ENCODE data around the gene ZBTB16. TPM values are rescaled to one million over a fixed set of nuclear protein-coding genes. Genes with fewer than 3 reads are reported as not detected.

The ZBTB16 gene
- total and polyA plus RNA-seq, 2 donors (not counting 3 experiments of a cell fraction or from before 2014, with no cell fraction given) = 9.8 to 20.3 TPM

DNA sequence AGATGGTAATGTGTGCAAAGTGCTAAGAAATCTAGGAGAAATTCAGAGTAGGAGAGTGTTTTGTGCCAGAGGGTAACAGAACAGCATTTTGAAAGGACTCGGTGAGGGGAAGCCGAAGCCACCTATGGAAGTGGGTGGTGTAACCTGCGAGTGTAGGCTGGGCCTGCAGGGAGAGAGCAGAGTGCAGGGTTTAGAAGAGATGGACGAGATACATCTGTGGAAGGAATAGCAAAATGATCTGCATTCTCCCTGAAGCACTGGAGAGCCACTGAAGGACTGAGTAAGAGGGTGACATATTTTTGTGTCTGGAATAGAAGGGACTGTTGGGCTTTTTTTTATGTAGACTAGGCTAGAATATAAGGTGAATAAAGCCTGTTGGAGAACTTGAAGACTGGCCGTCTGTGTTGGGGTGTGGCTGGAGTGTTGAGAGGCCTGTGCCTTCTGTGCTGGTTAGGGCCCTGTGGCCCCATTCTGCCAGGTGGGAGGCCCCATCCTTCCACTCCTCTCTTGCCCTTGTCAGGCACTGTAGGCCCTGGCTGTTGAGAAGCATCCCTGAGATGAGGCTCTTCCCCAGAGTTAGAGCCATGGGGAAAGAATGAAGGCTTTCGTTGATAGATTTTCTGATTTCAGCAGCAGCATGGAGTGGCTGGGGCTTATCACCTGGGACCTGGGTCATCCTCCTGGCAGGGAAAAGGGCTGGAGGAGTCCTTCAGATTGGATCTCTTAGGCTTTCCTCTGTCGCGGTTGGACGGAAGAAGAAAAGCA is 102.2 kb downstream of the ZBTB16 start:
- DNase-seq (ENCODE audit: low read depth, low spot score) (no peak), FAIRE-seq (no peak)
- Histone ChIP-seq H3K9ac (replicated peaks; ENCODE audit: extremely low read depth, insufficient read depth, low read length) (peak overlapping the region; percentile 78), H3K4me1 (ENCODE audit: control insufficient read depth, extremely low read depth, insufficient read depth, low read length) (peaks cover 68% of the 10 kb centered on the region), H3K79me2 (ENCODE audit: control insufficient read depth, insufficient read depth, low read length) (peaks cover 7% of the 10 kb centered on the region), H3K4me3 (replicated peaks in 1 of 3; ENCODE audit: insufficient read depth in 1 of 3, low read depth in 1 of 3, low read length in 3 of 3) (no peak overlapping the region), H3K9me1 (replicated peaks; ENCODE audit: control insufficient read depth, extremely low read depth, insufficient read depth, low read length) (no peaks in the 10 kb centered on the region), H3K9me3 (replicated peaks; ENCODE audit: control insufficient read depth, insufficient read depth, low read length) (no peaks in the 10 kb centered on the region), H3K4me2 (ENCODE audit: insufficient read depth, low read length) (no peak overlapping the region), H4K20me1 (replicated peaks; ENCODE audit: control insufficient read depth, extremely low read depth, insufficient read depth, low read length) (no peaks in the 10 kb centered on the region), H2AFZ (ENCODE audit: low read depth, low read length) (no peak overlapping the region), H3K27me3 (ENCODE audit: control insufficient read depth in 2 of 2, insufficient read depth in 2 of 2, low read length in 2 of 2) (no peaks in the 10 kb centered on the region), H3K27ac (ENCODE audit: insufficient read depth, low read depth, low read length) (peak overlapping the region; percentile 91), H3K36me3 (ENCODE audit: control insufficient read depth in 2 of 2, extremely low read depth in 1 of 2, insufficient read depth in 2 of 2, low read length in 2 of 2) (peaks cover 0 to 2% of the 10 kb centered on the region in 2 experiments)
- TF ChIP-seq CTCF (IDR thresholded peaks at IDR 0.05; ENCODE audit: extremely low read depth in 1 of 2, insufficient read depth in 1 of 2, low read depth in 1 of 2, low read length in 2 of 2) (no peak), GATA2 (IDR thresholded peaks at IDR 0.05; ENCODE audit: insufficient read depth, insufficient read length, low read depth, low read length) (no peak)
- intact Hi-C loops (cut with micrococcal nuclease) = loop anchor here (10.0 kb wide), 1 partner anchor 777 kb away; the partner anchor contains the start of gene ANKK1
- BruUV-seq (replicated peaks) = no TSS peak
- dilution Hi-C loops (cut with MboI; ENCODE audit: extremely low pct_ligation_motif_present, low sequenced_read_pairs) = no loop called here
- CTCF ChIA-PET = interaction anchor here (1.2 to 3.6 kb wide), 9 partner anchors 10 to 134 kb away, joined by 4 to 35 read pairs (median 5); no protein-coding TSS in a partner anchor
- POLR2A ChIA-PET = interaction anchor here (1.2 to 1.9 kb wide), 2 partner anchors 17 to 134 kb away, joined by 4 to 11 read pairs; partner anchors contain the start of gene NNMT

- H4K20me1 ChIP-seq (replicated peaks; ENCODE audit: control insufficient read depth, extremely low read depth, insufficient read depth, low read length) = no peaks in the 10 kb centered on the region
- H3K27ac ChIP-seq (ENCODE audit: insufficient read depth, low read depth, low read length) = peak overlapping the region; percentile 91
- peak; percentile 96 for FAIRE-seq
These were observed 103.2 kb downstream of the ZBTB16 start for GRCh38 chr11:114162719-114163123.

More at GRCh38 chr11:114162719-114163123, 103.2 kb downstream of the ZBTB16 start:
- BruUV-seq (replicated peaks) = no TSS peak
- Histone ChIP-seq H3K79me2 (ENCODE audit: control insufficient read depth, insufficient read depth, low read length) (peaks cover 7% of the 10 kb centered on the region), H3K9me1 (replicated peaks; ENCODE audit: control insufficient read depth, extremely low read depth, insufficient read depth, low read length) (no peaks in the 10 kb centered on the region), H2AFZ (ENCODE audit: low read depth, low read length) (no peak overlapping the region), H3K4me2 (ENCODE audit: insufficient read depth, low read length) (peak overlapping the region; percentile 42), H3K9me3 (replicated peaks; ENCODE audit: control insufficient read depth, insufficient read depth, low read length) (no peaks in the 10 kb centered on the region), H3K4me3 (replicated peaks in 1 of 3; ENCODE audit: insufficient read depth in 1 of 3, low read depth in 1 of 3, low read length in 3 of 3) (no peak overlapping the region), H3K27me3 (ENCODE audit: control insufficient read depth in 2 of 2, insufficient read depth in 2 of 2, low read length in 2 of 2) (no peaks in the 10 kb centered on the region), H3K4me1 (ENCODE audit: control insufficient read depth, extremely low read depth, insufficient read depth, low read length) (peaks cover 79% of the 10 kb centered on the region), H3K9ac (replicated peaks; ENCODE audit: extremely low read depth, insufficient read depth, low read length) (peak overlapping the region; percentile 78), H3K36me3 (ENCODE audit: control insufficient read depth in 2 of 2, extremely low read depth in 1 of 2, insufficient read depth in 2 of 2, low read length in 2 of 2) (no peaks in the 10 kb centered on the region)
- CTCF ChIA-PET = interaction anchor here (1.2 to 2.4 kb wide), 12 partner anchors 8 to 135 kb away, joined by 3 to 16 read pairs (median 5); no protein-coding TSS in a partner anchor
- POLR2A ChIA-PET = interaction anchor here (1.2 to 1.9 kb wide), 2 partner anchors 16 to 133 kb away, joined by 4 to 11 read pairs; partner anchors contain the start of gene NNMT
- peak; percentile 99 for DNase-seq (ENCODE audit: low read depth, low spot score)
- intact Hi-C loops (cut with micrococcal nuclease) = loop anchor here (1.0 to 10.0 kb wide), 3 partner anchors 81 to 778 kb away; partner anchors contain the start of genes ANKK1 and NNMT
- dilution Hi-C loops (cut with MboI; ENCODE audit: extremely low pct_ligation_motif_present, low sequenced_read_pairs) = no loop called here
- TF ChIP-seq EZH2 (IDR thresholded peaks at IDR 0.05; ENCODE audit: borderline replicate concordance, low read depth, low read length, severe bottlenecking) (no peak), GATA2 (IDR thresholded peaks at IDR 0.05; ENCODE audit: insufficient read depth, insufficient read length, low read depth, low read length) (peak; percentile 55), MYC (IDR thresholded peaks at IDR 0.05; ENCODE audit: low read depth, low read length) (no peak), POLR2A (IDR thresholded peaks at IDR 0.05; ENCODE audit: low read depth, low read length) (peak; percentile 72), FOS (IDR thresholded peaks at IDR 0.05; ENCODE audit: borderline replicate concordance, insufficient read depth, low read length) (no peak), CTCF (IDR thresholded peaks at IDR 0.05; ENCODE audit: extremely low read depth in 1 of 2, insufficient read depth in 1 of 2, low read depth in 1 of 2, low read length in 2 of 2) (no peak), JUN (IDR thresholded peaks at IDR 0.05; ENCODE audit: borderline replicate concordance, insufficient read depth, insufficient read length, low read depth) (peak; percentile 59), POLR2AphosphoS5 (IDR thresholded peaks at IDR 0.05; ENCODE audit: insufficient read depth, low read depth, low read length) (peak; percentile 91), MAX (IDR thresholded peaks at IDR 0.05; ENCODE audit: insufficient read depth, insufficient read length) (no peak)

Data from endothelial cell of umbilical vein (primary cell).